RCC 7860 (cell line): ENCODE results near the gene AP2M1.

Experiments
- DNase-seq: peaks from one replicate; pipeline ENCODE4 v3.0.0-alpha.2; 2015; ENCODE audit warnings: low spot score
- FAIRE-seq: peaks from 2 replicates; lab custom pipeline; 2012; peaks lifted over from hg19 to GRCh38; lab: Jason Lieb, UNC

AP2M1 gene

GRCh38 chr3:184218814-184219213, 44.2 kb downstream of the AP2M1 start:
- FAIRE-seq, result no peak
- no peak for DNase-seq

GRCh38 chr3:184222521-184222920, 47.9 kb downstream of the AP2M1 start:
- FAIRE-seq (no peak), DNase-seq (no peak)

- DNase-seq (no peak), FAIRE-seq (no peak)
Observed at GRCh38 chr3:184223946-184224345, 49.3 kb downstream of the AP2M1 start.

DNA sequence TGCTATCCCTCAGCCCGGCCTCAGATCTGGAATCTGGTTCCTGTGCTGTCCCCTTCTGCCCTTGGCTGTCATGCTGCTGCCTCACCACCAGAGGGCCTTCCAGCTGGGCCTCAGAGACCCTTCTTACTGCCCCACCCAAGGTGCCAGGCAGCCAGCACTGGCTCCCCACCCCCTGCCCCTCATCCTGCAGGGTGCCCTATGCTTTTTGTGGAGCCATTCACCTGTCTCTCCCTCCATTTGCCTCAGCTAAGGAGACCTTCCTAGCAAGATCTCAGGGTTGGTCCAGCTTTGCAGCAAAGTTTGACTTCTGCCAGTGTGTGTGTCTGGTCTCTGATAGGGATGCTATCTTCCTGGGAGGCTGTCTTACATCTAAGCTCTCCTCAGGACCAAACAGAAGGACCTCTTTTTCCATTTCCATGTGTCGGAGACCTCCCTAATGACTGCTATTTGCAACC, 52.9 kb downstream of the AP2M1 start:
- peak; percentile 13 for DNase-seq
- FAIRE-seq, result no peak

DNA sequence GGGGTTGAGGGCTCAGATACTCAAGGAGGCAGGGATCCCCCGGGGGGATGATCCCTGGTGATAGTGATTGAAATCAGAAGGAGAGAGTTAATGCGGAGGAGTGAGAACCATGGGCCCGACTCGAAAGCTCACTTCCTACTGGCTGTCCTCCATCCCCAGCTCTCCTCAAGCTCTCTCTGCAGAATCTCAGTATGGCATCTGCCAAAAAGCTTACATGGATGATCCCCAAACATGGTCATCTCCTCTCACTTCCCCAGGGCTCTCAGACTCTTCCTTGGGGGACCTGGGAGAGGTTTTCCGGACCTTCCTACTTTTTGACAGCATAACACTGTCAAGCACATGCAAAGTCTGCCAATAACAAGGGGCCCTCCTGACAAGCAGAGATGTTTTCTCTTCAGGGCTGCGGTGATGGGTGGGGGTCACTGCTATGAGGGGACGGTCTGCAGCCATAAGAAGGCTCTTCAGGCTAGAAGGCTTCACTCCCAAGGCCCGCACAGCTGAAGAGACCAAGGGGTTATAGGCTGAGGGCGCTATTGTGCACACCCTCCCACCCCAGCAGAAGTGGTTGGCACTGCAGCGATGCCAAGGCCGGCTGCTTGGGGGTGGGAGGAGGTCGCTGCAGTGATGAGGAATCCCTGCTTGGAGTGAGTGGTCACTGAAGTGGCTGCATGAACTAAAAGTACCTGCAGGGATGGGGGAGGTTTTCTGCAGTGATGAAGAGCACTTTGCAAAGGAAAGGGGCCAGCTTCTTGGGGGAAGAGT, 53.9 kb downstream of the AP2M1 start:
- DNase-seq (no peak), FAIRE-seq (no peak)

GRCh38 chr3:184229394-184230080, 54.9 kb downstream of the AP2M1 start, which contains the start of gene VWA5B2:
VWA5B2 (plus strand) TSS chr3:184229585; CDS start chr3:184230529, 944 bp downstream.
- FAIRE-seq, result no peak
- peak; percentile 46 for DNase-seq

GRCh38 chr3:184230081-184230602, 55.5 kb downstream of the AP2M1 start:
- FAIRE-seq, result no peak
- no peak for DNase-seq

DNA sequence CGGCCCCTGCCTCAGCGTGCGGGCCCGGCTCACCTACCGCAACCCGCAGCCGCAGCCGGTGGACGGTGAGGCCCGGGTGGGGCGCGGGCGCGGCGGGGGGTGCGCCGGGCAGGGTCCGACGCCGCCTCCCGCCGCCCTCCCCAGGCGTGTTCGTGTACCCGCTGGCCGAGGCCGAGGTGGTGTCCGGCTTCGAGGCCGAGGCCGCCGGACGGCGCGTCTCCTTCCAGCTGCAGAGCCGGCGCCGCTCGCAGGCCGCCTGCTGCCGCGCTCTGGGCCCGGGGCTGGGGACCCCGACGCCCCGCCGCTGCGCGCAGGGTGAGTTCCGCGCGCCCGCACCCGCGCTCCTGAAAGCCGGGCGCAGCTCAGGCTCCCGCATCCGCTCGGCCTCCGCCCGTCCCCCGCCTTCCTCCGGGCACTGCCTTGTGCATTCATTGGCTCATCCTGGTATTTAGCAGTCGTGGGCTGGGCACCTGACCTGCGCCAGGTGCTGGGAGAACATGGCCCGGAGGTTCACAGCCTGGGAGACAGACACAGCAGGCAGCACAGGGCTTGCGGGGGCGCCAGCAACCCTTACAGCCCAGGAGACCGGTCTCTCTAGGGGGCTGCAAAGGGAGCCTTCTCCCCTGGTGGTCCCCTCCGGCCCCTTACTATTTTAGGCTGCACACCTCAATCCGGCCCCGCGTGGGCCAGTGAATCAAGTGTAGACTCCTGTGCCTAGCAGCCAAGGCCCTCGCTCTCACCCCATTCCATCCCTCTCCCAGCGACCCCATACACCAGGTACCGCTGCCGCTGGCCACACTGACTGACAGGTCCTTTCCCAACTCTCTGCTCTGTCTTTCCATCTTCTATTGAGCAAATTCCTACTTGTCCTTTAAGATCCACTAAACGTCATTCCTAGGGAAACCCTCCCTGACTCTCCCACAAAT, 56.2 kb downstream of the AP2M1 start:
- no peak for FAIRE-seq
- DNase-seq, result no peak

- DNase-seq (no peak), FAIRE-seq (no peak)
Observed at GRCh38 chr3:184231671-184232070, 57.0 kb downstream of the AP2M1 start.

GRCh38 chr3:184233127-184233843, 58.6 kb downstream of the AP2M1 start:
- FAIRE-seq (no peak), DNase-seq (no peak)
